ENCODE results near the gene CAMTA2.

- TF ChIP-seq, protein P1, sequence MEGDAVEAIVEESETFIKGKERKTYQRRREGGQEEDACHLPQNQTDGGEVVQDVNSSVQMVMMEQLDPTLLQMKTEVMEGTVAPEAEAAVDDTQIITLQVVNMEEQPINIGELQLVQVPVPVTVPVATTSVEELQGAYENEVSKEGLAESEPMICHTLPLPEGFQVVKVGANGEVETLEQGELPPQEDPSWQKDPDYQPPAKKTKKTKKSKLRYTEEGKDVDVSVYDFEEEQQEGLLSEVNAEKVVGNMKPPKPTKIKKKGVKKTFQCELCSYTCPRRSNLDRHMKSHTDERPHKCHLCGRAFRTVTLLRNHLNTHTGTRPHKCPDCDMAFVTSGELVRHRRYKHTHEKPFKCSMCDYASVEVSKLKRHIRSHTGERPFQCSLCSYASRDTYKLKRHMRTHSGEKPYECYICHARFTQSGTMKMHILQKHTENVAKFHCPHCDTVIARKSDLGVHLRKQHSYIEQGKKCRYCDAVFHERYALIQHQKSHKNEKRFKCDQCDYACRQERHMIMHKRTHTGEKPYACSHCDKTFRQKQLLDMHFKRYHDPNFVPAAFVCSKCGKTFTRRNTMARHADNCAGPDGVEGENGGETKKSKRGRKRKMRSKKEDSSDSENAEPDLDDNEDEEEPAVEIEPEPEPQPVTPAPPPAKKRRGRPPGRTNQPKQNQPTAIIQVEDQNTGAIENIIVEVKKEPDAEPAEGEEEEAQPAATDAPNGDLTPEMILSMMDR (IDR thresholded peaks at IDR 0.05; ENCODE audit: low read depth, low read length, missing input control), result peak; percentile 4
- TF ChIP-seq MAX (IDR thresholded peaks at IDR 0.05) (no peak), SP1 (IDR thresholded peaks at IDR 0.05) (no peak), YY1 (IDR thresholded peaks at IDR 0.05) (no peak), RAD21 (IDR thresholded peaks at IDR 0.05) (no peak)
- TF ChIP-seq, protein P2, sequence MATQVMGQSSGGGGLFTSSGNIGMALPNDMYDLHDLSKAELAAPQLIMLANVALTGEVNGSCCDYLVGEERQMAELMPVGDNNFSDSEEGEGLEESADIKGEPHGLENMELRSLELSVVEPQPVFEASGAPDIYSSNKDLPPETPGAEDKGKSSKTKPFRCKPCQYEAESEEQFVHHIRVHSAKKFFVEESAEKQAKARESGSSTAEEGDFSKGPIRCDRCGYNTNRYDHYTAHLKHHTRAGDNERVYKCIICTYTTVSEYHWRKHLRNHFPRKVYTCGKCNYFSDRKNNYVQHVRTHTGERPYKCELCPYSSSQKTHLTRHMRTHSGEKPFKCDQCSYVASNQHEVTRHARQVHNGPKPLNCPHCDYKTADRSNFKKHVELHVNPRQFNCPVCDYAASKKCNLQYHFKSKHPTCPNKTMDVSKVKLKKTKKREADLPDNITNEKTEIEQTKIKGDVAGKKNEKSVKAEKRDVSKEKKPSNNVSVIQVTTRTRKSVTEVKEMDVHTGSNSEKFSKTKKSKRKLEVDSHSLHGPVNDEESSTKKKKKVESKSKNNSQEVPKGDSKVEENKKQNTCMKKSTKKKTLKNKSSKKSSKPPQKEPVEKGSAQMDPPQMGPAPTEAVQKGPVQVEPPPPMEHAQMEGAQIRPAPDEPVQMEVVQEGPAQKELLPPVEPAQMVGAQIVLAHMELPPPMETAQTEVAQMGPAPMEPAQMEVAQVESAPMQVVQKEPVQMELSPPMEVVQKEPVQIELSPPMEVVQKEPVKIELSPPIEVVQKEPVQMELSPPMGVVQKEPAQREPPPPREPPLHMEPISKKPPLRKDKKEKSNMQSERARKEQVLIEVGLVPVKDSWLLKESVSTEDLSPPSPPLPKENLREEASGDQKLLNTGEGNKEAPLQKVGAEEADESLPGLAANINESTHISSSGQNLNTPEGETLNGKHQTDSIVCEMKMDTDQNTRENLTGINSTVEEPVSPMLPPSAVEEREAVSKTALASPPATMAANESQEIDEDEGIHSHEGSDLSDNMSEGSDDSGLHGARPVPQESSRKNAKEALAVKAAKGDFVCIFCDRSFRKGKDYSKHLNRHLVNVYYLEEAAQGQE (IDR thresholded peaks at IDR 0.05), result no peak
Observed at GRCh38 chr17:4956493-4957061, 30.9 kb downstream of the CAMTA2 start.

All from liver (tissue), 3 donors.